Body of pancreas (tissue), 4 donors: Measurements from ENCODE around the gene SCAF11.

ENCODE experiments used
- CTCF ChIP-seq, 7 experiments: fragments of 450-650 bp in 4 of 7; fragments of 200-600 bp in 3 of 7; sonication (generic) in 3 of 7; IDR thresholded peaks; one replicate each; pipeline ENCODE4 v1.5.1; 2016 to 2019; ENCODE audit warnings: antibody characterized with exemption in 7 of 7
- POLR2A ChIP-seq, 3 donors: fragments of 450-650 bp; IDR thresholded peaks; one replicate each; pipeline ENCODE4 v1.6.1; 2016; ENCODE audit warnings: antibody characterized with exemption in 3 of 3, mild to moderate bottlenecking in 2 of 3

- TF ChIP-seq CTCF (IDR thresholded peaks at IDR 0.05) (no peak), POLR2A (IDR thresholded peaks at IDR 0.05) (no peak)
Measured at GRCh38 chr12:45970391-45970790, 20.0 kb downstream of the SCAF11 start.
